Measurements from ENCODE around the gene CXCL3. TPM values are rescaled to one million over a fixed set of nuclear protein-coding genes. Genes with fewer than 3 reads are reported as not detected.

CXCL3 gene
- polyA plus RNA-seq, 2 of the 4 experiments (the other 2 are of a cell fraction) = 5.1 to 17.9 TPM

DNA sequence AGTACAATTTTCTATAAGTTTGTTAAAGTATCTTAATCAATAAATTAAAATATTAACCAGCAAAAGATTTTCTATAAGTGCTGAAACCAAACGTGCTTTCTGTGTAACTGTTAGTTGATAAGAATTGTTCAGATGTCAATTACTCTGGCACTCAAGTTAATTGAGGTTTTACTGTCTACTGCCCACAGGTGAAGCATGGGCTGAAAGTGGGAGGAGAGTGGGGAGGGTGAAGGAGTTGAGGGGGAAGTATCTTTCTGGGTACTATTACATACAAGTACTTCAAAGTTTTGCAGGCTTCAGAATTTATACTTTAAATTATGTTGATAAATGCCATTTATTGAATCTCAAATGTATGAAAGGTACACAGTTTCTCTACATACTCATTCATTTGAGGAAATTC lies 19.1 kb upstream of the CXCL3 start:
- no peak for ATAC-seq
- CTCF ChIA-PET = interaction anchor here (1.9 to 2.9 kb wide), 3 partner anchors 19 to 77 kb away, joined by 6 to 17 read pairs (median 14); partner anchors contain the start of genes CXCL3 and CXCL5
- Histone ChIP-seq H3K4me2 (peak overlapping the region; percentile 43; the same call in 2 of the 3 replicates), H3K4me3 (no peak overlapping the region), H3K9me3 (peaks cover 15% of the 10 kb centered on the region; the same call in 2 of the 3 replicates), H3K4me1 (peaks cover 31% of the 10 kb centered on the region), H3K27ac (peak overlapping the region; percentile 85 to 87)
- no peak for DNase-seq (ENCODE audit: low read depth in 1 of 2, low spot score in 1 of 2)
- POLR2A ChIA-PET = interaction anchor here (1.9 kb wide), 2 partner anchors 41 to 59 kb away, joined by 5 to 16 read pairs; partner anchors contain the start of genes CXCL2 and CXCL5
- no peak for TF ChIP-seq MAZ (IDR thresholded peaks at IDR 0.05; ENCODE audit: borderline replicate concordance, low read depth, low read length)
- TF ChIP-seq, protein P1, sequence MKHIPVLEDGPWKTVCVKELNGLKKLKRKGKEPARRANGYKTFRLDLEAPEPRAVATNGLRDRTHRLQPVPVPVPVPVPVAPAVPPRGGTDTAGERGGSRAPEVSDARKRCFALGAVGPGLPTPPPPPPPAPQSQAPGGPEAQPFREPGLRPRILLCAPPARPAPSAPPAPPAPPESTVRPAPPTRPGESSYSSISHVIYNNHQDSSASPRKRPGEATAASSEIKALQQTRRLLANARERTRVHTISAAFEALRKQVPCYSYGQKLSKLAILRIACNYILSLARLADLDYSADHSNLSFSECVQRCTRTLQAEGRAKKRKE (CRISPR knock-in tag; IDR thresholded peaks at IDR 0.05; ENCODE audit: low read depth) = no peak
- TF ChIP-seq, protein P2, sequence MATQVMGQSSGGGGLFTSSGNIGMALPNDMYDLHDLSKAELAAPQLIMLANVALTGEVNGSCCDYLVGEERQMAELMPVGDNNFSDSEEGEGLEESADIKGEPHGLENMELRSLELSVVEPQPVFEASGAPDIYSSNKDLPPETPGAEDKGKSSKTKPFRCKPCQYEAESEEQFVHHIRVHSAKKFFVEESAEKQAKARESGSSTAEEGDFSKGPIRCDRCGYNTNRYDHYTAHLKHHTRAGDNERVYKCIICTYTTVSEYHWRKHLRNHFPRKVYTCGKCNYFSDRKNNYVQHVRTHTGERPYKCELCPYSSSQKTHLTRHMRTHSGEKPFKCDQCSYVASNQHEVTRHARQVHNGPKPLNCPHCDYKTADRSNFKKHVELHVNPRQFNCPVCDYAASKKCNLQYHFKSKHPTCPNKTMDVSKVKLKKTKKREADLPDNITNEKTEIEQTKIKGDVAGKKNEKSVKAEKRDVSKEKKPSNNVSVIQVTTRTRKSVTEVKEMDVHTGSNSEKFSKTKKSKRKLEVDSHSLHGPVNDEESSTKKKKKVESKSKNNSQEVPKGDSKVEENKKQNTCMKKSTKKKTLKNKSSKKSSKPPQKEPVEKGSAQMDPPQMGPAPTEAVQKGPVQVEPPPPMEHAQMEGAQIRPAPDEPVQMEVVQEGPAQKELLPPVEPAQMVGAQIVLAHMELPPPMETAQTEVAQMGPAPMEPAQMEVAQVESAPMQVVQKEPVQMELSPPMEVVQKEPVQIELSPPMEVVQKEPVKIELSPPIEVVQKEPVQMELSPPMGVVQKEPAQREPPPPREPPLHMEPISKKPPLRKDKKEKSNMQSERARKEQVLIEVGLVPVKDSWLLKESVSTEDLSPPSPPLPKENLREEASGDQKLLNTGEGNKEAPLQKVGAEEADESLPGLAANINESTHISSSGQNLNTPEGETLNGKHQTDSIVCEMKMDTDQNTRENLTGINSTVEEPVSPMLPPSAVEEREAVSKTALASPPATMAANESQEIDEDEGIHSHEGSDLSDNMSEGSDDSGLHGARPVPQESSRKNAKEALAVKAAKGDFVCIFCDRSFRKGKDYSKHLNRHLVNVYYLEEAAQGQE (IDR thresholded peaks at IDR 0.05) = no peak
- no peak for TF ChIP-seq RAD21 (conservative IDR thresholded peaks at IDR 0.05 in 1 of 2, IDR thresholded peaks at IDR 0.05 in 1 of 2)
- TF ChIP-seq POLR2A (IDR thresholded peaks at IDR 0.05; ENCODE audit: low read length) = no peak
- TF ChIP-seq RNF2 (IDR thresholded peaks at IDR 0.05; ENCODE audit: borderline replicate concordance, low read depth) = no peak
- TF ChIP-seq FOXS1 (CRISPR knock-in tag; IDR thresholded peaks at IDR 0.05) = no peak
- TF ChIP-seq, protein P3, sequence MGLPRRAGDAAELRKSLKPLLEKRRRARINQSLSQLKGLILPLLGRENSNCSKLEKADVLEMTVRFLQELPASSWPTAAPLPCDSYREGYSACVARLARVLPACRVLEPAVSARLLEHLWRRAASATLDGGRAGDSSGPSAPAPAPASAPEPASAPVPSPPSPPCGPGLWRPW (IDR thresholded peaks at IDR 0.05) = no peak
- TF ChIP-seq CBX8 (IDR thresholded peaks at IDR 0.05) = no peak
- no peak for TF ChIP-seq RCOR1 (IDR thresholded peaks at IDR 0.05; ENCODE audit: low read depth, low read length)
- WGBS (ENCODE audit: missing lambda C conversion rate) = 50% methylated on average over 1 of the region's 1 CpG
- no peak for FAIRE-seq

DNA sequence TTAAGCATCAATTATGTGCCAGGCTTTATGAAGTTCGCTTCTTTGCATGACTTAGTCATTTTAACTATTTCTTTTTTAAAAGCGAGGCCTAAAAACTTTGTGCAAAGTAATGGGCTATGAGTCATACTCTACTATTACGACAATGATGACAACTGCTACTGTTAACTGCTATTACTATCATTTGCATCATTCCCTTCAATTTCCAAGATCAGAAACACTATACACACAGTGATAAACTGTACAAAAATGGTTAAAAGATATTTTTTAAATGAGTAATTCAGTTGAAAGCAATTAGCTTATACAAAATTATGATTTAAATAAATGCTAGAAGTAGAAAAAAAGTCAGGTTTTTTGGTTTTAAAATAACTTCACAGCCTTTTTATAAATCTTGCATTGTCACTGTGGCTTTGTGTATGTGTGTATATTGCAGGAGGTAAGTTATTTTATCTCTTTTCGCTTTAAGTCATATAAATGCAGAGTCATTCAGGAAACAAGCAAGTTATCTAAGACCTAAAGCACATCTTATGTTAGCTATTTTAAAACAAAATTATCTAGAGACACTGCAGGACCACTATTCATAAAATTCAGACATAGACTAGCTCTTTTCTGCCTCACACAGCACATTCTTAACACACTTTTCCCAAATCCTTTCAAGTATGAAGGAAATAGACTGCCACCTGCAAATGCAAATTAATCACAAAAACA lies 18.5 kb upstream of the CXCL3 start:
- ATAC-seq = peak; percentile 78 to 92
- CTCF ChIA-PET = interaction anchor here (0.9 to 2.9 kb wide), 6 partner anchors 13 to 77 kb away, joined by 3 to 17 read pairs (median 6); partner anchors contain the start of genes CXCL2, CXCL3 and CXCL5
- H3K4me3 ChIP-seq = no peak overlapping the region
- POLR2A ChIA-PET = interaction anchor here (1.1 to 1.9 kb wide), 4 partner anchors 18 to 59 kb away, joined by 3 to 16 read pairs (median 6); partner anchors contain the start of genes CXCL2, CXCL3 and CXCL5
- H3K4me1 ChIP-seq = peaks cover 29% of the 10 kb centered on the region
- WGBS (ENCODE audit: missing lambda C conversion rate) = 7% methylated on average over 4 of the region's 4 CpGs
- peaks cover 11% of the 10 kb centered on the region; the same call in 2 of the 3 replicates for H3K9me3 ChIP-seq
- peak; percentile 26 to 71 for DNase-seq (ENCODE audit: low read depth in 1 of 2, low spot score in 1 of 2)
- H3K4me2 ChIP-seq = peak overlapping the region; percentile 43
- peak; percentile 32 for FAIRE-seq
- H3K27ac ChIP-seq = peak overlapping the region; percentile 85 to 87
- TF ChIP-seq, protein P4, sequence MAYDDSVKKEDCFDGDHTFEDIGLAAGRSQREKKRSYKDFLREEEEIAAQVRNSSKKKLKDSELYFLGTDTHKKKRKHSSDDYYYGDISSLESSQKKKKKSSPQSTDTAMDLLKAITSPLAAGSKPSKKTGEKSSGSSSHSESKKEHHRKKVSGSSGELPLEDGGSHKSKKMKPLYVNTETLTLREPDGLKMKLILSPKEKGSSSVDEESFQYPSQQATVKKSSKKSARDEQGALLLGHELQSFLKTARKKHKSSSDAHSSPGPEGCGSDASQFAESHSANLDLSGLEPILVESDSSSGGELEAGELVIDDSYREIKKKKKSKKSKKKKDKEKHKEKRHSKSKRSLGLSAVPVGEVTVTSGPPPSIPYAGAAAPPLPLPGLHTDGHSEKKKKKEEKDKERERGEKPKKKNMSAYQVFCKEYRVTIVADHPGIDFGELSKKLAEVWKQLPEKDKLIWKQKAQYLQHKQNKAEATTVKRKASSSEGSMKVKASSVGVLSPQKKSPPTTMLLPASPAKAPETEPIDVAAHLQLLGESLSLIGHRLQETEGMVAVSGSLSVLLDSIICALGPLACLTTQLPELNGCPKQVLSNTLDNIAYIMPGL (CRISPR knock-in tag; IDR thresholded peaks at IDR 0.05; ENCODE audit: borderline replicate concordance) = no peak
- TF ChIP-seq EHMT2 (IDR thresholded peaks at IDR 0.05; ENCODE audit: low read depth) (no peak), NPAS2 (CRISPR knock-in tag; IDR thresholded peaks at IDR 0.05; ENCODE audit: borderline replicate concordance) (no peak), ZSCAN20 (CRISPR knock-in tag; IDR thresholded peaks at IDR 0.05) (peak; percentile 2; the same call in 1 of the 2 replicates), JUNB (IDR thresholded peaks at IDR 0.05) (peak; percentile 89), MAFK (IDR thresholded peaks at IDR 0.05; ENCODE audit: partially characterized antibody) (peak; percentile 33), BHLHE40 (IDR thresholded peaks at IDR 0.05; ENCODE audit: low read depth, low read length) (no peak), CEBPB (IDR thresholded peaks at IDR 0.05) (peak in 1 of 2 experiments; percentile 72; a peak in 2 of 4 replicates), ZC3H11A (IDR thresholded peaks at IDR 0.05) (no peak), KDM1A (IDR thresholded peaks at IDR 0.05; ENCODE audit: low read depth) (no peak)
- TF ChIP-seq, protein P3 (IDR thresholded peaks at IDR 0.05) = peak; percentile 66; the same call in 1 of the 2 replicates
- TF ChIP-seq, protein P5, sequence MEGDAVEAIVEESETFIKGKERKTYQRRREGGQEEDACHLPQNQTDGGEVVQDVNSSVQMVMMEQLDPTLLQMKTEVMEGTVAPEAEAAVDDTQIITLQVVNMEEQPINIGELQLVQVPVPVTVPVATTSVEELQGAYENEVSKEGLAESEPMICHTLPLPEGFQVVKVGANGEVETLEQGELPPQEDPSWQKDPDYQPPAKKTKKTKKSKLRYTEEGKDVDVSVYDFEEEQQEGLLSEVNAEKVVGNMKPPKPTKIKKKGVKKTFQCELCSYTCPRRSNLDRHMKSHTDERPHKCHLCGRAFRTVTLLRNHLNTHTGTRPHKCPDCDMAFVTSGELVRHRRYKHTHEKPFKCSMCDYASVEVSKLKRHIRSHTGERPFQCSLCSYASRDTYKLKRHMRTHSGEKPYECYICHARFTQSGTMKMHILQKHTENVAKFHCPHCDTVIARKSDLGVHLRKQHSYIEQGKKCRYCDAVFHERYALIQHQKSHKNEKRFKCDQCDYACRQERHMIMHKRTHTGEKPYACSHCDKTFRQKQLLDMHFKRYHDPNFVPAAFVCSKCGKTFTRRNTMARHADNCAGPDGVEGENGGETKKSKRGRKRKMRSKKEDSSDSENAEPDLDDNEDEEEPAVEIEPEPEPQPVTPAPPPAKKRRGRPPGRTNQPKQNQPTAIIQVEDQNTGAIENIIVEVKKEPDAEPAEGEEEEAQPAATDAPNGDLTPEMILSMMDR (IDR thresholded peaks at IDR 0.05) = no peak
- TF ChIP-seq, protein P2 (IDR thresholded peaks at IDR 0.05) = no peak
